ENCODE data around the gene C2orf74. TPM values are rescaled to one million over a fixed set of nuclear protein-coding genes. Genes with fewer than 3 reads are reported as not detected.
A peak's percentile ranks its signal among the peaks of the same experiment; 100 is the strongest.

The C2orf74 gene
- total and polyA plus RNA-seq, 9 of the 15 experiments (the other 6 are each of a cell fraction or from before 2014, with no cell fraction given), result not detected

GRCh38 chr2:61179701-61180639, 18.0 kb downstream of the C2orf74 start:
- intact Hi-C loops (cut with micrococcal nuclease), result loop anchor here (5.0 to 10.0 kb wide), 2 partner anchors 163 to 295 kb away; partner anchors contain the start of genes PEX13, PUS10 and REL
- ChIA-PET POLR2A (interaction anchor here (1.0 to 1.3 kb wide), 3 partner anchors 12 to 27 kb away, joined by 3 to 5 read pairs (median 5); no protein-coding TSS in a partner anchor), CTCF (ENCODE audit: low intra/inter-chr PET ratio) (no interaction called here)
- Histone ChIP-seq H3K4me2 (ENCODE audit: insufficient read depth, low read length) (peak overlapping the region; percentile 80), H3K79me2 (ENCODE audit: control insufficient read depth, insufficient read depth, low read length) (peaks cover 52% of the 10 kb centered on the region), H3K27me3 (ENCODE audit: control insufficient read depth in 2 of 2, insufficient read depth in 2 of 2, low read length in 2 of 2) (no peaks in the 10 kb centered on the region), H3K27ac (ENCODE audit: extremely low read depth, low read depth, low read length) (no peak overlapping the region; the same call in 2 of the 3 replicates), H3K9ac (ENCODE audit: insufficient read depth in 1 of 2, low read depth in 2 of 2, low read length in 2 of 2) (peak overlapping the region; percentile 85 to 88), H3K9me3 (replicated peaks; ENCODE audit: control insufficient read depth, insufficient read depth, low read depth, low read length) (peaks cover 3% of the 10 kb centered on the region), H3K36me3 (ENCODE audit: control insufficient read depth, insufficient read depth, low read length) (peaks cover 61% of the 10 kb centered on the region), H3K9me1 (ENCODE audit: control insufficient read depth, insufficient read depth, low read length) (no peaks in the 10 kb centered on the region), H3K4me1 (replicated peaks in 1 of 2; ENCODE audit: control insufficient read depth in 2 of 2, insufficient read depth in 2 of 2, low read length in 2 of 2) (peaks cover 30 to 46% of the 10 kb centered on the region in 2 experiments), H4K20me1 (replicated peaks; ENCODE audit: control insufficient read depth, insufficient read depth, low read length) (no peaks in the 10 kb centered on the region), H3K4me3 (peak overlapping the region; percentile 68; the same call in 1 of the 2 replicates), H2AFZ (ENCODE audit: low read depth, low read length) (no peak overlapping the region; the same call in 1 of the 2 replicates)
- no peak for FAIRE-seq
- peak in 1 of 4 experiments; percentile 47 for DNase-seq (ENCODE audit: extremely low read depth in 1 of 4, low spot score in 3 of 4)
- in situ Hi-C loops (cut with MboI), result no loop called here
- no peak for ATAC-seq
- 50% methylated on average over 10 of the region's 14 CpGs for WGBS (ENCODE audit: insufficient coverage, low coverage, missing lambda C conversion rate)
- BruUV-seq (replicated peaks), result no TSS peak
- TF ChIP-seq ZNF717 (CRISPR knock-in tag; IDR thresholded peaks at IDR 0.05) (no peak), ARID2 (IDR thresholded peaks at IDR 0.05) (no peak), ZNF347 (CRISPR knock-in tag; IDR thresholded peaks at IDR 0.05; ENCODE audit: low read depth) (no peak), RBFOX2 (IDR thresholded peaks at IDR 0.05; ENCODE audit: low read depth, low read length) (peak; percentile 48), ZNF431 (CRISPR knock-in tag; IDR thresholded peaks at IDR 0.05) (no peak), ZNF146 (CRISPR knock-in tag; IDR thresholded peaks at IDR 0.05; ENCODE audit: unreplicated experiment) (peak; percentile 13), SNIP1 (IDR thresholded peaks at IDR 0.05; ENCODE audit: low read depth) (no peak), NFIC (IDR thresholded peaks at IDR 0.05) (peak; percentile 44; the same call in 1 of the 2 replicates), ZHX1 (conservative IDR thresholded peaks at IDR 0.05; ENCODE audit: low read length) (no peak), ZNF740 (CRISPR knock-in tag; IDR thresholded peaks at IDR 0.05) (no peak), ZNF740 (tag; IDR thresholded peaks at IDR 0.05) (no peak), E2F8 (IDR thresholded peaks at IDR 0.05; ENCODE audit: low read depth, partially characterized antibody) (no peak), ZNF134 (CRISPR knock-in tag; conservative IDR thresholded peaks at IDR 0.05) (peak; percentile 65), L3MBTL2 (IDR thresholded peaks at IDR 0.05) (peak; percentile 55; the same call in 1 of the 2 replicates), MAFK (IDR thresholded peaks at IDR 0.05; ENCODE audit: low read length) (no peak)
